Gastroesophageal sphincter (tissue), 4 donors: ENCODE results near the gene SLC4A2. TPM values are rescaled to one million over a fixed set of nuclear protein-coding genes. Genes with fewer than 3 reads are reported as not detected.

Source experiments
- ATAC-seq: fragments of 150-250 bp; one replicate; pipeline ENCODE4 v1.9.1; 2016; ENCODE audit warnings: mild to moderate bottlenecking, moderate library complexity
- H3K27ac ChIP-seq, 4 donors: fragments of 200-600 bp; sonication (generic) in 3 of 4; 1 replicate in 3 of 4; 2 replicates in 1 of 4; pipeline ENCODE4 v1.5.1; 2016 to 2019
- H3K27me3 ChIP-seq: fragments of 200-600 bp; sonication (generic); one replicate; pipeline ENCODE4 v1.5.1; 2019
- H3K36me3 ChIP-seq, 2 donors: fragments of 200-600 bp; sonication (generic); one replicate each; pipeline ENCODE4 v1.5.1; 2019; ENCODE audit warnings: control low read depth in 1 of 2
- H3K4me1 ChIP-seq, 3 donors: fragments of 200-600 bp; sonication (generic); 1 replicate in 2 of 3; 2 replicates in 1 of 3; pipeline ENCODE4 v1.5.1; 2016 to 2019; ENCODE audit warnings: control low read depth in 2 of 3
- H3K4me3 ChIP-seq, 2 donors: fragments of 200-600 bp; sonication (generic); one replicate each; pipeline ENCODE4 v1.5.1; 2019; ENCODE audit warnings: mild to moderate bottlenecking in 1 of 2, moderate library complexity in 1 of 2
- H3K9me3 ChIP-seq, 3 donors: fragments of 200-600 bp; sonication (generic); one replicate each; pipeline ENCODE4 v1.5.1; 2017 to 2019; ENCODE audit warnings: control low read depth in 2 of 3
- EP300 ChIP-seq: sonication (generic); formaldehyde crosslinking; IDR thresholded peaks from one replicate; pipeline ENCODE4 v1.6.1; 2017; ENCODE audit warnings: antibody characterized with exemption, mild to moderate bottlenecking
- POLR2A ChIP-seq, 2 donors: fragments of 450-650 bp; IDR thresholded peaks; one replicate each; pipeline ENCODE4 v1.6.1; 2017; ENCODE audit warnings: antibody characterized with exemption in 2 of 2, mild to moderate bottlenecking in 2 of 2, moderate library complexity in 1 of 2
- POLR2AphosphoS5 ChIP-seq: sonication (generic); formaldehyde crosslinking; IDR thresholded peaks from one replicate; pipeline ENCODE4 v1.6.1; 2017; ENCODE audit warnings: antibody characterized with exemption
- WGBS, 2 donors: methylation state at CpG; one replicate each; pipeline ENCODE4 v1.1.5; 2018; ENCODE audit warnings: low coverage in 1 of 2; 5-methylcytosine and 5-hydroxymethylcytosine counted together
- total RNA-seq, 4 donors: library from RNA; depleted of rRNA; stranded (reverse); fragments of >200 nt; gene quantifications; one replicate each; pipeline ENCODE4 v1.1.0, GENCODE V29; 2016
- TF ChIP-seq, protein P1 (sequence below), 4 experiments: fragments of 200-600 bp in 2 of 4; fragments of 450-650 bp in 2 of 4; sonication (generic) in 1 of 4; IDR thresholded peaks; one replicate each; pipeline ENCODE4 v1.5.1; 2017 to 2019; ENCODE audit warnings: antibody characterized with exemption in 4 of 4, mild to moderate bottlenecking in 2 of 4, moderate library complexity in 2 of 4

The SLC4A2 gene
- total RNA-seq, 4 donors from 2014 or later, result 77.8 to 152 (median 95.7) TPM

GRCh38 chr7:151033864-151034249 lies 25.5 kb upstream of the SLC4A2 start:
- Histone ChIP-seq H3K36me3 (peaks cover 0 to 68% of the 10 kb centered on the region in 2 donors), H3K4me3 (no peak overlapping the region), H3K27ac (no peak overlapping the region), H3K27me3 (no peaks in the 10 kb centered on the region), H3K4me1 (peaks cover 0 to 19% (median 7%) of the 10 kb centered on the region in 3 donors), H3K9me3 (no peaks in the 10 kb centered on the region)
- TF ChIP-seq POLR2AphosphoS5, result no peak
- TF ChIP-seq, protein P1, sequence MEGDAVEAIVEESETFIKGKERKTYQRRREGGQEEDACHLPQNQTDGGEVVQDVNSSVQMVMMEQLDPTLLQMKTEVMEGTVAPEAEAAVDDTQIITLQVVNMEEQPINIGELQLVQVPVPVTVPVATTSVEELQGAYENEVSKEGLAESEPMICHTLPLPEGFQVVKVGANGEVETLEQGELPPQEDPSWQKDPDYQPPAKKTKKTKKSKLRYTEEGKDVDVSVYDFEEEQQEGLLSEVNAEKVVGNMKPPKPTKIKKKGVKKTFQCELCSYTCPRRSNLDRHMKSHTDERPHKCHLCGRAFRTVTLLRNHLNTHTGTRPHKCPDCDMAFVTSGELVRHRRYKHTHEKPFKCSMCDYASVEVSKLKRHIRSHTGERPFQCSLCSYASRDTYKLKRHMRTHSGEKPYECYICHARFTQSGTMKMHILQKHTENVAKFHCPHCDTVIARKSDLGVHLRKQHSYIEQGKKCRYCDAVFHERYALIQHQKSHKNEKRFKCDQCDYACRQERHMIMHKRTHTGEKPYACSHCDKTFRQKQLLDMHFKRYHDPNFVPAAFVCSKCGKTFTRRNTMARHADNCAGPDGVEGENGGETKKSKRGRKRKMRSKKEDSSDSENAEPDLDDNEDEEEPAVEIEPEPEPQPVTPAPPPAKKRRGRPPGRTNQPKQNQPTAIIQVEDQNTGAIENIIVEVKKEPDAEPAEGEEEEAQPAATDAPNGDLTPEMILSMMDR (IDR thresholded peaks at IDR 0.05), result no peak
- no peak for TF ChIP-seq POLR2A (IDR thresholded peaks at IDR 0.05)
- TF ChIP-seq EP300, result no peak
- ATAC-seq, result no peak
- WGBS, 2 donors, result 100% methylated on average over 1 of the region's 5 CpGs; no CpG with 5 or more reads in 1 of the 2 donors

DNA sequence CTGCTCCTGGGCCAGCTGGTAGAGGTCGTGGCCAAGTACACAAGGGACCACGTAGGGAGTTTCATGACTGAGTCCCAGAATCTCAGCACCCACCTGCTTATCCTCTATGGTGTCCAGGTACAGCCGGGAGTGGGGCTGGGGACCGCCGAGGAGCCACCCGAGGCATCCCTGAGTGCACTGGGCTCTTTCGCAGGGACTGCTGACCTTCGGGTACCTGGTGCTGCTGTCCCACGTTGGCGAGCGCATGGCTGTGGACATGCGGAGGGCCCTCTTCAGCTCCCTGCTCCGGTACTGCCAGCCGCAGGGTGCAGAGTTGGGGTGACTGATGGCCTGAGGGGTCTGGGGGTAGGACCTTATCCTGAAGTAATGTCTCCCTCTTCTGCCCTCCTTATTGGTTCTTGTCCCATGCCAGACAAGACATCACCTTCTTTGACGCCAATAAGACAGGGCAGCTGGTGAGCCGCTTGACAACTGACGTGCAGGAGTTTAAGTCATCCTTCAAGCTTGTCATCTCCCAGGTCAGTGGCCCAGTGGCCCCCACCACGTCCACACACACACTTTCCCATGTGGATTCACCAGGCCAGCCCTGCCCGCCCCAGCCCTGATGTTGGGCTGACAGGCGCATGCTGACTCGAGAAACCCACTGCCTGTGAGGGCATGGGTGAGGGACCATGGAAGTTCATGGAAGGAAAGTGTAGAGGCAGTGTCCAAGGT lies 24.9 kb upstream of the SLC4A2 start:
- WGBS, 2 donors, result 96 to 100% methylated on average over 2 to 5 of the region's 21 CpGs
- no peaks in the 10 kb centered on the region for H3K27me3 ChIP-seq
- H3K27ac ChIP-seq, result no peak overlapping the region
- no peak overlapping the region for H3K4me3 ChIP-seq
- H3K4me1 ChIP-seq, result peaks cover 0 to 19% (median 12%) of the 10 kb centered on the region in 3 donors
- ATAC-seq, result no peak
- no peaks in the 10 kb centered on the region for H3K9me3 ChIP-seq
- H3K36me3 ChIP-seq, result peaks cover 0 to 68% of the 10 kb centered on the region in 2 donors
- TF ChIP-seq POLR2AphosphoS5 (no peak), EP300 (no peak)

- peaks cover 0 to 18% (median 9%) of the 10 kb centered on the region in 3 donors for H3K4me1 ChIP-seq
- peaks cover 0 to 68% of the 10 kb centered on the region in 2 donors for H3K36me3 ChIP-seq
- TF ChIP-seq POLR2AphosphoS5 (no peak), POLR2A (IDR thresholded peaks at IDR 0.05) (no peak), EP300 (no peak)
- TF ChIP-seq, protein P1 (IDR thresholded peaks at IDR 0.05), result no peak
- 88 to 95% methylated on average over 4 of the region's 21 CpGs for WGBS, 2 donors
- H3K4me3 ChIP-seq, result no peak overlapping the region
- no peak overlapping the region for H3K27ac ChIP-seq
- H3K9me3 ChIP-seq, result no peaks in the 10 kb centered on the region
- H3K27me3 ChIP-seq, result no peaks in the 10 kb centered on the region
- ATAC-seq, result no peak
Measured at GRCh38 chr7:151035026-151035717, 24.2 kb upstream of the SLC4A2 start.

DNA sequence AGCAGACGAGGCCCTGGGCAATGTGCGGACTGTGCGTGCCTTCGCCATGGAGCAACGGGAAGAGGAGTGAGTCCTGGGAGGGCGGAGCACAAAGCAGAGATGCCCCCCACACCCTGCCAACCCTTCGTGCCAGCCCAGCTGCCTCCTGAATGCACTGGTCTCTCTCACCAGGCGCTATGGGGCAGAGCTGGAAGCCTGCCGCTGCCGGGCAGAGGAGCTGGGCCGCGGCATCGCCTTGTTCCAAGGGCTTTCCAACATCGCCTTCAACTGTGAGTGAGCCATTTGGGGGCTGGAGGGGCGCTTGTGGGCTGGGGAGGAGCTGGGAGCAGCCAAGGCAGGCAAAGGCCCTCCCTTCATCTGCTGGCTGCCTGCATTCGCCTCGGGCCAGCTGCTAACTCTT lies 23.5 kb upstream of the SLC4A2 start:
- H3K36me3 ChIP-seq, result peaks cover 0 to 72% of the 10 kb centered on the region in 2 donors

More for the DNA sequence above, 23.5 kb upstream of the SLC4A2 start:
- Histone ChIP-seq H3K4me1 (peaks cover 0 to 17% (median 9%) of the 10 kb centered on the region in 3 donors), H3K27me3 (no peaks in the 10 kb centered on the region), H3K27ac (no peak overlapping the region), H3K9me3 (no peaks in the 10 kb centered on the region), H3K4me3 (no peak overlapping the region)
- TF ChIP-seq EP300 (no peak), POLR2A (IDR thresholded peaks at IDR 0.05) (no peak), POLR2AphosphoS5 (no peak)
- TF ChIP-seq, protein P1 (IDR thresholded peaks at IDR 0.05), result no peak
- no peak for ATAC-seq
- 77% methylated on average over 3 of the region's 17 CpGs; no CpG with 5 or more reads in 1 of the 2 donors for WGBS, 2 donors
